ENCODE measurements around the gene GNAO1.

DNA sequence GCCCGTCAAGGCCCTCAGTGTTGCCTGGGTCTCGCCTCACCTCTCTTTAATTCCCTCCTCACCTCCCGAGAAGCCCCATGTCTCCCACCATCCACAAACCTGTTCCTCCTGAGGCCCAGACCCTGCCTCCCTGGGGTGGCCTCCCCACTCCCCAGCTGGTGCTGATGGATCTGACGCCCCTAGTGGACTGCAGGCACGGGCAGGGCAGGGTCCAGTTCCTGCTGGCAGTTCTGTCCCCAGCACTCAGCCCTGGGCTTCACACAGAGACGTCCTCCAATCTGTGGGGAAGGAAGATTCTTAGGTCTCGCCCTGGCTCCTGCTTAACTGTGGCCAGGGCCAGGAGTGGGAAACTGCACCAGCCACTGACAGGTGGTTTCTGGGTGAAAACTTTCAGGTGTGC is 125.3 kb downstream of the GNAO1 start:
- no peak for TF ChIP-seq POLR2A (IDR thresholded peaks at IDR 0.05)
- TF ChIP-seq, protein P1, sequence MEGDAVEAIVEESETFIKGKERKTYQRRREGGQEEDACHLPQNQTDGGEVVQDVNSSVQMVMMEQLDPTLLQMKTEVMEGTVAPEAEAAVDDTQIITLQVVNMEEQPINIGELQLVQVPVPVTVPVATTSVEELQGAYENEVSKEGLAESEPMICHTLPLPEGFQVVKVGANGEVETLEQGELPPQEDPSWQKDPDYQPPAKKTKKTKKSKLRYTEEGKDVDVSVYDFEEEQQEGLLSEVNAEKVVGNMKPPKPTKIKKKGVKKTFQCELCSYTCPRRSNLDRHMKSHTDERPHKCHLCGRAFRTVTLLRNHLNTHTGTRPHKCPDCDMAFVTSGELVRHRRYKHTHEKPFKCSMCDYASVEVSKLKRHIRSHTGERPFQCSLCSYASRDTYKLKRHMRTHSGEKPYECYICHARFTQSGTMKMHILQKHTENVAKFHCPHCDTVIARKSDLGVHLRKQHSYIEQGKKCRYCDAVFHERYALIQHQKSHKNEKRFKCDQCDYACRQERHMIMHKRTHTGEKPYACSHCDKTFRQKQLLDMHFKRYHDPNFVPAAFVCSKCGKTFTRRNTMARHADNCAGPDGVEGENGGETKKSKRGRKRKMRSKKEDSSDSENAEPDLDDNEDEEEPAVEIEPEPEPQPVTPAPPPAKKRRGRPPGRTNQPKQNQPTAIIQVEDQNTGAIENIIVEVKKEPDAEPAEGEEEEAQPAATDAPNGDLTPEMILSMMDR (IDR thresholded peaks at IDR 0.05), result no peak
